HCT116 (cell line): ENCODE measurements around the gene TXNDC16. TPM values are rescaled to one million over a fixed set of nuclear protein-coding genes. Genes with fewer than 3 reads are reported as not detected.

ENCODE experiments used
- ATAC-seq: fragments of 200-7000 bp; cut with Tn5 transposase; 2 replicates; pipeline ENCODE4 v1.9.1; 2020; ENCODE audit warnings: mild to moderate bottlenecking, moderate library complexity
- BruUV-seq: library from RNA; stranded (reverse); fragments of 400-500 nt; replicated peaks from 2 replicates; lab custom pipeline; 2021; lab: Mats Ljungman, UMichigan
- CTCF ChIA-PET: fragments of 300-600 bp; sonication (Branson Sonifier 250); formaldehyde crosslinking; loops from one replicate; lab custom pipeline; 2021; ENCODE audit warnings: antibody characterized with exemption; lab: Charles Lee
- POLR2A ChIA-PET: fragments of 300-600, 350-600 bp; sonication (Branson Sonifier 250); formaldehyde crosslinking; loops from one replicate; lab custom pipeline; 2021; ENCODE audit warnings: antibody characterized with exemption; lab: Charles Lee
- RAD21 ChIA-PET, 2 experiments: fragments of 300-600 bp; sonication (Branson Sonifier 250); formaldehyde crosslinking; loops; one replicate each; lab custom pipeline; 2023; ENCODE audit warnings: low total read pairs in 2 of 2; ENCODE audit not compliant: uncharacterized antibody in 2 of 2, unreplicated experiment in 2 of 2, low non-redundant PET in 1 of 2; lab: Charles Lee
- DNase-seq: peaks from one replicate; pipeline ENCODE4 v3.0.0-alpha.2; 2010; ENCODE audit warnings: low read depth, low spot score
- H2AFZ ChIP-seq: fragments of 200-600 bp; shearing (Covaris generic), sonication (generic); 2 replicates; pipeline ENCODE4 v1.6.1; 2017; ENCODE audit warnings: low read depth, mixed run types, mixed read lengths, antibody characterized with exemption, low read length; ENCODE audit not compliant: poor library complexity, severe bottlenecking
- H3K27ac ChIP-seq: 2 replicates; pipeline ENCODE4 v1.5.1; 2012; ENCODE audit warnings: low read depth, low read length
- H3K27me3 ChIP-seq: fragments of 200-600 bp; sonication (generic); 2 replicates; pipeline ENCODE4 v1.6.1; 2016; ENCODE audit warnings: mixed run types, low read length, mixed read lengths; ENCODE audit not compliant: insufficient read depth
- H3K36me3 ChIP-seq, 2 experiments: fragments of 200-500 bp in 1 of 2; fragments of 200-600 bp in 1 of 2; sonication (Bioruptor generic) in 1 of 2; sonication (generic) in 1 of 2; 2 replicates each; pipeline versions ENCODE4 v1.5.1 to v1.6.1; 2014 to 2016; ENCODE audit warnings: low read length in 2 of 2, inconsistent platforms in 1 of 2, mixed read lengths in 1 of 2, mixed run types in 1 of 2; ENCODE audit not compliant: insufficient read depth in 2 of 2, control insufficient read depth in 1 of 2
- H3K4me1 ChIP-seq, 2 experiments: fragments of 200-600 bp in 1 of 2; sonication (generic) in 1 of 2; 2 replicates each; pipeline versions ENCODE4 v1.5.1 to v1.6.1; 2012 to 2017; ENCODE audit warnings: low read length in 2 of 2, inconsistent platforms in 1 of 2, mild to moderate bottlenecking in 1 of 2, mixed read lengths in 1 of 2, mixed run types in 1 of 2, moderate library complexity in 1 of 2; ENCODE audit not compliant: insufficient read depth in 2 of 2, control insufficient read depth in 1 of 2
- H3K4me2 ChIP-seq: fragments of 200-600 bp; sonication (generic); 2 replicates; pipeline ENCODE4 v1.6.1; 2017; ENCODE audit warnings: mixed run types, low read length, mixed read lengths
- H3K4me3 ChIP-seq, 2 experiments: fragments of 200-600 bp in 1 of 2; sonication (generic) in 1 of 2; replicated peaks in 1 of 2; 2 replicates each; pipeline ENCODE4 v1.5.1; 2011 to 2016; ENCODE audit warnings: low read length in 2 of 2, control low read depth in 1 of 2, low read depth in 1 of 2, mild to moderate bottlenecking in 1 of 2, mixed read lengths in 1 of 2, mixed run types in 1 of 2
- H3K79me2 ChIP-seq: fragments of 200-600 bp; sonication (generic); 2 replicates; pipeline ENCODE4 v1.6.1; 2017; ENCODE audit warnings: mild to moderate bottlenecking, mixed run types, low read length, moderate library complexity, mixed read lengths; ENCODE audit not compliant: insufficient read depth
- H3K9ac ChIP-seq: fragments of 200-600 bp; sonication (generic); 2 replicates; pipeline ENCODE4 v1.6.1; 2016; ENCODE audit warnings: low read length, mixed read lengths
- H3K9me2 ChIP-seq: fragments of 200-600 bp; sonication (generic), shearing (Covaris generic); 2 replicates; pipeline ENCODE4 v1.6.1; 2017; ENCODE audit warnings: mixed run types, mild to moderate bottlenecking, moderate library complexity; ENCODE audit not compliant: insufficient read depth
- H3K9me3 ChIP-seq, 2 experiments: fragments of 200-500 bp in 1 of 2; fragments of 200-600 bp in 1 of 2; sonication (Bioruptor generic) in 1 of 2; sonication (generic) in 1 of 2; 2 replicates each; pipeline ENCODE4 v1.6.1; 2014 to 2017; ENCODE audit warnings: low read length in 2 of 2, mixed read lengths in 2 of 2, inconsistent platforms in 1 of 2, low read depth in 1 of 2, mild to moderate bottlenecking in 1 of 2, mixed run types in 1 of 2, moderate library complexity in 1 of 2; ENCODE audit not compliant: control insufficient read depth in 1 of 2, insufficient read depth in 1 of 2
- H4K20me1 ChIP-seq: fragments of 200-600 bp; sonication (generic), shearing (Covaris generic); 2 replicates; pipeline ENCODE4 v1.6.1; 2017; ENCODE audit warnings: mixed run types, mild to moderate bottlenecking, moderate library complexity; ENCODE audit not compliant: insufficient read depth
- ATF3 ChIP-seq: IDR thresholded peaks from 2 replicates; pipeline ENCODE4 v1.6.1; 2012
- CBX3 ChIP-seq: IDR thresholded peaks from 2 replicates; pipeline ENCODE4 v1.6.1; 2012; ENCODE audit warnings: low read depth
- CEBPB ChIP-seq: IDR thresholded peaks from 2 replicates; pipeline ENCODE4 v1.6.1; 2012; ENCODE audit warnings: low read depth
- EGR1 ChIP-seq: IDR thresholded peaks from 2 replicates; pipeline ENCODE4 v1.6.1; 2012; ENCODE audit warnings: low read depth
- ELF1 ChIP-seq: IDR thresholded peaks from 2 replicates; pipeline ENCODE4 v1.6.1; 2012; ENCODE audit warnings: low read depth, borderline replicate concordance
- MAX ChIP-seq: IDR thresholded peaks from 2 replicates; pipeline ENCODE4 v1.6.1; 2012
- POLR2AphosphoS5 ChIP-seq: IDR thresholded peaks from 2 replicates; pipeline ENCODE4 v1.6.1; 2011; ENCODE audit warnings: mild to moderate bottlenecking, low read depth, low read length, moderate library complexity
- RAD21 ChIP-seq: IDR thresholded peaks from 2 replicates; pipeline ENCODE4 v1.6.1; 2012; ENCODE audit warnings: low read depth, mild to moderate bottlenecking
- SIN3A ChIP-seq: IDR thresholded peaks from 2 replicates; pipeline ENCODE4 v1.6.1; 2012; ENCODE audit warnings: low read depth
- SRF ChIP-seq: IDR thresholded peaks from 2 replicates; pipeline ENCODE4 v1.6.1; 2012; ENCODE audit warnings: low read depth
- TCF7L2 ChIP-seq: IDR thresholded peaks from 2 replicates; pipeline ENCODE4 v1.7.0; 2011; ENCODE audit warnings: borderline replicate concordance, inconsistent platforms; ENCODE audit not compliant: insufficient read depth, insufficient read length; ENCODE audit errors: extremely low read depth
- YY1 ChIP-seq: IDR thresholded peaks from 2 replicates; pipeline ENCODE4 v1.6.1; 2011; ENCODE audit warnings: low read length, low read depth, moderate library complexity, mild to moderate bottlenecking; ENCODE audit not compliant: insufficient replicate concordance; ENCODE audit errors: extremely low read depth
- intact Hi-C: fragments of 100-400 bp; cut with micrococcal nuclease; formaldehyde crosslinking; loops from 2 replicates; pipeline ENCODE4 v1.10.0; 2022
- total RNA-seq: library from RNA; stranded (reverse); gene quantifications from one replicate; pipeline ENCODE4 v1.2.1, GENCODE V29; 2021; ENCODE audit not compliant: unreplicated experiment

TXNDC16 gene
- total RNA-seq, 1 experiment from 2014 or later, result 2.7 TPM

- no peak for TF ChIP-seq RAD21
Observed at GRCh38 chr14:52536269-52536668, 16.0 kb downstream of the TXNDC16 start (continued).

GRCh38 chr14:52531481-52531880, 20.8 kb downstream of the TXNDC16 start:
- POLR2A ChIA-PET, result no interaction called here
- RAD21 ChIA-PET, result no interaction called here
- TF ChIP-seq POLR2AphosphoS5 (no peak), CBX3 (no peak), CEBPB (no peak), SIN3A (no peak), MAX (no peak), EGR1 (no peak), ELF1 (no peak), YY1 (no peak), TCF7L2 (no peak), ATF3 (no peak), SRF (no peak)
- TF ChIP-seq, all 23 proteins: peak for 0
- no peaks in the 10 kb centered on the region for H3K79me2 ChIP-seq
- no peaks in the 10 kb centered on the region for H3K36me3 ChIP-seq
- no peak overlapping the region for H3K27ac ChIP-seq
- H3K9me3 ChIP-seq, result no peaks in the 10 kb centered on the region
- H3K4me3 ChIP-seq, result no peak overlapping the region
- no peaks in the 10 kb centered on the region for H4K20me1 ChIP-seq
- intact Hi-C loops, result no loop called here
- H3K27me3 ChIP-seq, result no peaks in the 10 kb centered on the region
- no peak overlapping the region for H3K4me2 ChIP-seq
- BruUV-seq, result no TSS peak
- DNase-seq (no peak), ATAC-seq (no peak)
- no peaks in the 10 kb centered on the region for H3K4me1 ChIP-seq
- CTCF ChIA-PET, result no interaction called here
- H3K9ac ChIP-seq, result no peak overlapping the region
- no peaks in the 10 kb centered on the region for H3K9me2 ChIP-seq
- H2AFZ ChIP-seq, result no peak overlapping the region
